ENCODE measurements around the gene GUK1.

Gene GUK1

DNA sequence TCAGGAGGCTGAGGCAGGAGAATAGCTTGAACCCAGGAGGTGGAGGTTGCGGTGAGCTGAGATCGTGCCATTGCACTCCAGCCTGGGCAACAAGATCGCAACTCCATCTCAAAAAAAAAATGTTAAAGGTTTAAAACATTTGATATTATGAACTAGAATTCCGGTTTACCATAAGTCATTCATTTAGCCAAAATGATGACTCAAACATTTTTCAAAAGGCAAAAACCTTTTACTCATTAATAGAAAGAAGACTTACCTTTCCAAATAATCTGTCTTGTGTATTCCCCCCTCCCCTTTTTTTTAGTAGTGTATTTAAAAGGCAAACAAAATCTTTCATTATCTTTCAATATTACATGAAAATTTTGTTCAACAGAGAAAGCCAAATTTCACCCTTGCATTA lies 22.7 kb upstream of the GUK1 start:
- H3K4ac ChIP-seq (ENCODE audit: low read length) = no peak overlapping the region
- no peaks in the 10 kb centered on the region for H3K27me3 ChIP-seq (ENCODE audit: control insufficient read depth in 3 of 3, insufficient read depth in 3 of 3, low read depth in 1 of 3, low read length in 3 of 3)
- H2AFZ ChIP-seq (ENCODE audit: low read length) = no peak overlapping the region
- no peak overlapping the region for H4K91ac ChIP-seq (ENCODE audit: low read depth, low read length, poor library complexity)
- H4K8ac ChIP-seq (ENCODE audit: low read depth, low read length) = no peak overlapping the region
- no peak overlapping the region for H3K23ac ChIP-seq (ENCODE audit: low read depth, low read length, poor library complexity)
- WGBS, 2 donors (ENCODE audit: extremely low coverage in 2 of 2, insufficient read length in 2 of 2, insufficient replicate concordance in 1 of 2) = no CpG with 5 or more reads among the region's 4 CpGs
- no peak for DNase-seq (ENCODE audit: low spot score)
- H2BK12ac ChIP-seq (ENCODE audit: low read length) = no peak overlapping the region
- H3K18ac ChIP-seq (ENCODE audit: low read length) = no peak overlapping the region
- no peak overlapping the region for H3K14ac ChIP-seq (ENCODE audit: low read length)
- no peaks in the 10 kb centered on the region for H3K36me3 ChIP-seq (replicated peaks in 1 of 2; ENCODE audit: control insufficient read depth in 2 of 2, insufficient read depth in 2 of 2, low read length in 2 of 2)
- H2BK120ac ChIP-seq (ENCODE audit: low read depth, low read length) = no peak overlapping the region
- H3K9ac ChIP-seq (ENCODE audit: low read depth, low read length, poor library complexity) = no peak overlapping the region
- H3K79me1 ChIP-seq (ENCODE audit: low read depth, low read length) = no peaks in the 10 kb centered on the region
- peaks cover 2 to 3% of the 10 kb centered on the region in 2 donors for H3K9me3 ChIP-seq (replicated peaks in 1 of 2; ENCODE audit: control insufficient read depth in 2 of 2, insufficient read depth in 1 of 2, low read depth in 1 of 2, low read length in 2 of 2)
- H3K4me2 ChIP-seq (ENCODE audit: insufficient read depth, low read length, poor library complexity, severe bottlenecking) = no peak overlapping the region
- H3K27ac ChIP-seq (replicated peaks; ENCODE audit: low read length) = no peak overlapping the region
- H2BK15ac ChIP-seq (ENCODE audit: low read length) = no peak overlapping the region
- H3K4me3 ChIP-seq (ENCODE audit: low read length in 2 of 2) = no peak overlapping the region
- no peak overlapping the region for H2AK5ac ChIP-seq (ENCODE audit: low read depth, low read length)
- H3K4me1 ChIP-seq (ENCODE audit: control insufficient read depth in 2 of 2, insufficient read depth in 1 of 2, low read depth in 1 of 2, low read length in 2 of 2) = no peaks in the 10 kb centered on the region
- H2BK5ac ChIP-seq (ENCODE audit: low read length) = no peak overlapping the region

DNA sequence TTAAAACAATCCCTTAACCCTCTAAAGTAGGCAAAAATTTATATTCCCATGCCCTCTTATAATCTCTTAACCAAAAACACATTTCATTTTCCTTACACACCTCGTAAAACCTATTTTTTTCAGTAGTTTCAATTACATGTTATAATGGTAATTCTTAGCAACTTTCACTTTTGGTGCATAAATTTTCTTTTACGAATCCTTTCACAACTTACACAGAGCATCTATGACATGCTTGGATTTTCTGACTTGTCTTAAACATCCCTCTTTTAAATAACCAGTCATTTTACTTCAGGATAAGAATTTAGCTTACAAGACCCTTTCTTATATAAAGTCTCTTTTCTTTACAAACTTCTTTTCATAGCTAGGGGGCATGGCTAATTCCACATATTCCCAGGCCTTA lies 22.0 kb upstream of the GUK1 start:
- Histone ChIP-seq H3K4ac (ENCODE audit: low read length) (no peak overlapping the region), H3K18ac (ENCODE audit: low read length) (no peak overlapping the region), H3K4me3 (ENCODE audit: low read length in 2 of 2) (no peak overlapping the region), H3K9ac (ENCODE audit: low read depth, low read length, poor library complexity) (no peak overlapping the region), H2BK15ac (ENCODE audit: low read length) (no peak overlapping the region), H3K4me2 (ENCODE audit: insufficient read depth, low read length, poor library complexity, severe bottlenecking) (no peak overlapping the region), H3K79me1 (ENCODE audit: low read depth, low read length) (no peaks in the 10 kb centered on the region), H3K27me3 (ENCODE audit: control insufficient read depth in 3 of 3, insufficient read depth in 3 of 3, low read depth in 1 of 3, low read length in 3 of 3) (peaks cover 0 to 3% (median 0%) of the 10 kb centered on the region in 3 experiments), H3K4me1 (ENCODE audit: control insufficient read depth in 2 of 2, insufficient read depth in 1 of 2, low read depth in 1 of 2, low read length in 2 of 2) (no peaks in the 10 kb centered on the region), H3K14ac (ENCODE audit: low read length) (no peak overlapping the region), H2BK120ac (ENCODE audit: low read depth, low read length) (no peak overlapping the region), H2BK12ac (ENCODE audit: low read length) (no peak overlapping the region), H3K27ac (replicated peaks; ENCODE audit: low read length) (no peak overlapping the region), H2BK5ac (ENCODE audit: low read length) (no peak overlapping the region), H4K91ac (ENCODE audit: low read depth, low read length, poor library complexity) (no peak overlapping the region), H2AK5ac (ENCODE audit: low read depth, low read length) (no peak overlapping the region), H3K9me3 (replicated peaks in 1 of 2; ENCODE audit: control insufficient read depth in 2 of 2, insufficient read depth in 1 of 2, low read depth in 1 of 2, low read length in 2 of 2) (peaks cover 2 to 3% of the 10 kb centered on the region in 2 donors), H3K23ac (ENCODE audit: low read depth, low read length, poor library complexity) (no peak overlapping the region), H4K8ac (ENCODE audit: low read depth, low read length) (no peak overlapping the region), H3K36me3 (replicated peaks in 1 of 2; ENCODE audit: control insufficient read depth in 2 of 2, insufficient read depth in 2 of 2, low read length in 2 of 2) (no peaks in the 10 kb centered on the region), H2AFZ (ENCODE audit: low read length) (no peak overlapping the region)
- 100% methylated on average over 1 of the region's 2 CpGs for WGBS, 2 donors (ENCODE audit: extremely low coverage in 2 of 2, insufficient read length in 2 of 2, insufficient replicate concordance in 1 of 2)
- no peak for DNase-seq (ENCODE audit: low spot score)

DNA sequence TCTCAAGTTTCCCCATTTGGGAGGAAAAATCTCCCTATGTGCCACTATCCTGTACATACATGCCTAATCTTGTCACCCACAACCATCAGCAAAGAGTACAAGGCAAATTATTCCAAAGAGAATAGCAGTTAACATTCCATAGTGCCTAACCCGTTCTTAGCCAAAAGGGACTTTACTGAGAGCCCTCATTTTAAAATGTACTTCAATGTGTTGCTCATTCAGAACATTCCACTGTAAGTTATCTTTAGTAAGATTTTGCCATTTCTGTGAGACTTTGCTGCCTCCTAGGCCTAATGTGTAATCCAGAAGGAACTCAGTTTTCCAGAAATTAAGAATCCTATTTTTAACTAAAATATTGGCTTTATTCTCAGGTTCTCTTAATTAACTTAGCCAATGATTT lies 19.7 kb upstream of the GUK1 start:
- Histone ChIP-seq H4K8ac (ENCODE audit: low read depth, low read length) (no peak overlapping the region), H2BK5ac (ENCODE audit: low read length) (no peak overlapping the region), H3K23ac (ENCODE audit: low read depth, low read length, poor library complexity) (no peak overlapping the region), H3K4me3 (ENCODE audit: low read length in 2 of 2) (no peak overlapping the region), H3K4me1 (ENCODE audit: control insufficient read depth in 2 of 2, insufficient read depth in 1 of 2, low read depth in 1 of 2, low read length in 2 of 2) (peaks cover 0 to under 1% of the 10 kb centered on the region in 2 donors), H3K4ac (ENCODE audit: low read length) (no peak overlapping the region), H3K36me3 (replicated peaks in 1 of 2; ENCODE audit: control insufficient read depth in 2 of 2, insufficient read depth in 2 of 2, low read length in 2 of 2) (no peaks in the 10 kb centered on the region), H2BK120ac (ENCODE audit: low read depth, low read length) (no peak overlapping the region), H3K9me3 (replicated peaks in 1 of 2; ENCODE audit: control insufficient read depth in 2 of 2, insufficient read depth in 1 of 2, low read depth in 1 of 2, low read length in 2 of 2) (peaks cover 2 to 3% of the 10 kb centered on the region in 2 donors), H2AK5ac (ENCODE audit: low read depth, low read length) (no peak overlapping the region), H3K9ac (ENCODE audit: low read depth, low read length, poor library complexity) (no peak overlapping the region), H3K18ac (ENCODE audit: low read length) (no peak overlapping the region), H4K91ac (ENCODE audit: low read depth, low read length, poor library complexity) (no peak overlapping the region), H2BK12ac (ENCODE audit: low read length) (no peak overlapping the region), H3K27me3 (ENCODE audit: control insufficient read depth in 3 of 3, insufficient read depth in 3 of 3, low read depth in 1 of 3, low read length in 3 of 3) (peaks cover 0 to 3% (median 2%) of the 10 kb centered on the region in 3 experiments), H2BK15ac (ENCODE audit: low read length) (no peak overlapping the region), H3K14ac (ENCODE audit: low read length) (no peak overlapping the region), H3K4me2 (ENCODE audit: insufficient read depth, low read length, poor library complexity, severe bottlenecking) (no peak overlapping the region), H3K79me1 (ENCODE audit: low read depth, low read length) (no peaks in the 10 kb centered on the region), H2AFZ (ENCODE audit: low read length) (no peak overlapping the region), H3K27ac (replicated peaks; ENCODE audit: low read length) (no peak overlapping the region)
- no peak for DNase-seq (ENCODE audit: low spot score)
- no CpG with 5 or more reads among the region's 1 CpG for WGBS, 2 donors (ENCODE audit: extremely low coverage in 2 of 2, insufficient read length in 2 of 2, insufficient replicate concordance in 1 of 2)

DNA sequence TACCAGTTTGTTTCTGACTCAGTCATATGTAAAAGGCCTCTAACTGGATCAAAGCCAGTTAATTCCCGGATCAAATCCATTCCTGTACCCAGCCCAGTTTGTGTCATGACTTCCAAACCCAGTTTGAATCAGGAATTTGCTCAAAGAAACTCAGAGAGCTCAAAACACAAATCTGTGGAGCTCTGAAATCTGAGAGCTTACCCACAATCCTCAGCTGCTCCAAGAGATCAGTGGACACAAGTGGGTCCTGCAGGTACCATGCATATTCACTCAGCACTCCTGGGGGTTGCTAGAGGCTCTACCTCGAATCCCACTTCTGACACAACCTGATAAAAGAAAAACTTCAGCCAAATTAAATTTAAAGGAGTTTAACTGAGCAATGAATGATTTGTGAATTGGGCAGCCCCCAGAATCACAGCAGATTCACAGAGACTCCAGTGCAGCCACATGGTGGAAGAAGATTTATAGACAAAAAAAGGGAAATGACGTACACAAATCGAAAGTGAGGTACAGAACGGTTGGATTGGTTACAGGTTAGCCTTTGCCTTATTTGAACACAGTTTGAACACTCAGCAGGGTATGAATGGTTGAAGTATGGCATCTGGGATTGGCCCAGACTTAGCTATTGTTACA lies 19.1 kb upstream of the GUK1 start:
- H2AFZ ChIP-seq (ENCODE audit: low read length) = no peak overlapping the region
- no peak overlapping the region for H2BK120ac ChIP-seq (ENCODE audit: low read depth, low read length)
- H3K36me3 ChIP-seq (replicated peaks in 1 of 2; ENCODE audit: control insufficient read depth in 2 of 2, insufficient read depth in 2 of 2, low read length in 2 of 2) = no peaks in the 10 kb centered on the region
- peaks cover 0 to 3% of the 10 kb centered on the region in 2 donors for H3K4me1 ChIP-seq (ENCODE audit: control insufficient read depth in 2 of 2, insufficient read depth in 1 of 2, low read depth in 1 of 2, low read length in 2 of 2)
- H3K9ac ChIP-seq (ENCODE audit: low read depth, low read length, poor library complexity) = no peak overlapping the region
- no peak overlapping the region for H4K8ac ChIP-seq (ENCODE audit: low read depth, low read length)
- H2BK15ac ChIP-seq (ENCODE audit: low read length) = no peak overlapping the region
- no peak overlapping the region for H2BK5ac ChIP-seq (ENCODE audit: low read length)
- peaks cover 2 to 3% of the 10 kb centered on the region in 2 donors for H3K9me3 ChIP-seq (replicated peaks in 1 of 2; ENCODE audit: control insufficient read depth in 2 of 2, insufficient read depth in 1 of 2, low read depth in 1 of 2, low read length in 2 of 2)
- H3K4me3 ChIP-seq (ENCODE audit: low read length in 2 of 2) = no peak overlapping the region
- H2BK12ac ChIP-seq (ENCODE audit: low read length) = no peak overlapping the region
- no peak overlapping the region for H3K4ac ChIP-seq (ENCODE audit: low read length)
- no peaks in the 10 kb centered on the region for H3K79me1 ChIP-seq (ENCODE audit: low read depth, low read length)
- WGBS, 2 donors (ENCODE audit: extremely low coverage in 2 of 2, insufficient read length in 2 of 2, insufficient replicate concordance in 1 of 2) = no CpG with 5 or more reads among the region's 5 CpGs
- no peak overlapping the region for H3K4me2 ChIP-seq (ENCODE audit: insufficient read depth, low read length, poor library complexity, severe bottlenecking)
- DNase-seq (ENCODE audit: low spot score) = no peak
- no peak overlapping the region for H2AK5ac ChIP-seq (ENCODE audit: low read depth, low read length)
- peaks cover 0 to 3% (median 2%) of the 10 kb centered on the region in 3 experiments for H3K27me3 ChIP-seq (ENCODE audit: control insufficient read depth in 3 of 3, insufficient read depth in 3 of 3, low read depth in 1 of 3, low read length in 3 of 3)
- no peak overlapping the region for H3K18ac ChIP-seq (ENCODE audit: low read length)
- H4K91ac ChIP-seq (ENCODE audit: low read depth, low read length, poor library complexity) = no peak overlapping the region
- no peak overlapping the region for H3K14ac ChIP-seq (ENCODE audit: low read length)
- no peak overlapping the region for H3K27ac ChIP-seq (replicated peaks; ENCODE audit: low read length)
- H3K23ac ChIP-seq (ENCODE audit: low read depth, low read length, poor library complexity) = no peak overlapping the region
